HCT116 (cell line): ENCODE results near the gene NOC3L.
"Not testable (repeated sequence)": the region's sequence is repeated elsewhere in the genome, so short reads cannot be mapped to it uniquely, and the experiment has no call there.

Source experiments
- CTCF ChIP-seq, 3 experiments: fragments of 200-600 bp in 1 of 3; sonication (generic) in 1 of 3; IDR thresholded peaks in 2 of 3; conservative IDR thresholded peaks in 1 of 3; 2 replicates each; pipeline ENCODE4 v1.5.1; 2012 to 2017; ENCODE audit warnings: low read depth in 2 of 3, low read length in 2 of 3, antibody characterized with exemption in 1 of 3, borderline replicate concordance in 1 of 3, control low read depth in 1 of 3, mild to moderate bottlenecking in 1 of 3, mixed read lengths in 1 of 3, mixed run types in 1 of 3, moderate library complexity in 1 of 3; ENCODE audit not compliant: insufficient read depth in 1 of 3
- EGR1 ChIP-seq: IDR thresholded peaks from 2 replicates; pipeline ENCODE4 v1.6.1; 2012; ENCODE audit warnings: low read depth
- EZH2phosphoT487 ChIP-seq: fragments of 200-600 bp; IDR thresholded peaks from 2 replicates; pipeline ENCODE4 v1.6.1; 2018; ENCODE audit warnings: antibody characterized with exemption, borderline replicate concordance
- FOSL1 ChIP-seq: IDR thresholded peaks from 2 replicates; pipeline ENCODE4 v1.6.1; 2012; ENCODE audit warnings: low read depth
- POLR2A ChIP-seq: IDR thresholded peaks from 2 replicates; pipeline ENCODE4 v1.7.0; 2011; ENCODE audit warnings: borderline replicate concordance; ENCODE audit not compliant: insufficient read depth, insufficient read length; ENCODE audit errors: extremely low read depth
- POLR2AphosphoS5 ChIP-seq: IDR thresholded peaks from 2 replicates; pipeline ENCODE4 v1.6.1; 2011; ENCODE audit warnings: mild to moderate bottlenecking, low read depth, low read length, moderate library complexity

- TF ChIP-seq CTCF (IDR thresholded peaks at IDR 0.05 in 2 of 3, conservative IDR thresholded peaks at IDR 0.05 in 1 of 3; ENCODE audit: borderline replicate concordance in 1 of 3, insufficient read depth in 1 of 3, low read depth in 2 of 3, low read length in 2 of 3); POLR2A; FOSL1; EZH2phosphoT487; POLR2AphosphoS5; EGR1: not testable (repeated sequence)
These were observed 23.0 kb upstream of the NOC3L start for GRCh38 chr10:94385733-94386132.
